Chondrocyte (in vitro differentiated cells): ENCODE measurements around the gene UBE2U. TPM values are rescaled to one million over a fixed set of nuclear protein-coding genes. Genes with fewer than 3 reads are reported as not detected.
A peak's percentile ranks its signal among the peaks of the same experiment; 100 is the strongest.

Experiments
- DNase-seq: peaks from one replicate; pipeline ENCODE4 v3.0.0; 2021; ENCODE audit warnings: mixed read lengths, low spot score
- H3K27ac Mint-ChIP-seq: one replicate; pipeline ENCODE4 v1.8.0; 2021; ENCODE audit warnings: mild to moderate bottlenecking, moderate library complexity, mixed read lengths; ENCODE audit not compliant: unreplicated experiment
- H3K27me3 Mint-ChIP-seq: 2 replicates; pipeline ENCODE4 v1.8.0; 2021; ENCODE audit warnings: low read depth, mixed read lengths
- H3K36me3 Mint-ChIP-seq: 2 replicates; pipeline ENCODE4 v1.8.0; 2021; ENCODE audit warnings: low read depth, mixed read lengths
- H3K4me1 Mint-ChIP-seq: 2 replicates; pipeline ENCODE4 v1.8.0; 2021; ENCODE audit warnings: low read depth, mild to moderate bottlenecking, mixed read lengths
- H3K4me3 Mint-ChIP-seq: one replicate; pipeline ENCODE4 v1.8.0; 2021; ENCODE audit warnings: mild to moderate bottlenecking, moderate library complexity, mixed read lengths; ENCODE audit not compliant: unreplicated experiment
- H3K9me3 Mint-ChIP-seq: 2 replicates; pipeline ENCODE4 v1.8.0; 2021; ENCODE audit warnings: low read depth, mixed read lengths
- CTCF ChIP-seq: fragments of 200-600 bp; sonication (generic); IDR thresholded peaks from 2 replicates; pipeline ENCODE4 v1.5.0; 2021; ENCODE audit warnings: antibody characterized with exemption, mild to moderate bottlenecking, moderate library complexity
- total RNA-seq: library from RNA; stranded (reverse); gene quantifications from 3 replicates; pipeline ENCODE4 v1.2.1, GENCODE V29; 2021

The UBE2U gene
- total RNA-seq, 1 donor from 2014 or later = 0.27 TPM

GRCh38 chr1:64186898-64187280 is 16.5 kb upstream of the UBE2U start:
- Mint-ChIP-seq H3K9me3 (no peaks in the 10 kb centered on the region), H3K27ac (peak overlapping the region; percentile 2), H3K36me3 (peaks cover 8% of the 10 kb centered on the region), H3K4me1 (peaks cover 13% of the 10 kb centered on the region), H3K27me3 (no peaks in the 10 kb centered on the region), H3K4me3 (no peak overlapping the region)
- no peak for DNase-seq
- TF ChIP-seq CTCF = no peak

GRCh38 chr1:64187646-64188045 is 15.8 kb upstream of the UBE2U start:
- Mint-ChIP-seq H3K4me1 (peaks cover 9% of the 10 kb centered on the region), H3K36me3 (peaks cover 5% of the 10 kb centered on the region), H3K27ac (no peak overlapping the region), H3K27me3 (no peaks in the 10 kb centered on the region), H3K9me3 (no peaks in the 10 kb centered on the region), H3K4me3 (no peak overlapping the region)
- DNase-seq = no peak
- TF ChIP-seq CTCF = no peak

GRCh38 chr1:64192290-64192689 is 11.1 kb upstream of the UBE2U start:
- H3K27me3 Mint-ChIP-seq = no peaks in the 10 kb centered on the region
- DNase-seq = no peak
- H3K4me3 Mint-ChIP-seq = no peak overlapping the region
- H3K4me1 Mint-ChIP-seq = peaks cover 25% of the 10 kb centered on the region
- no peaks in the 10 kb centered on the region for H3K36me3 Mint-ChIP-seq
- no peak for TF ChIP-seq CTCF
- H3K9me3 Mint-ChIP-seq = no peaks in the 10 kb centered on the region
- H3K27ac Mint-ChIP-seq = no peak overlapping the region

GRCh38 chr1:64194168-64195080 is 9.0 kb upstream of the UBE2U start:
- DNase-seq = no peak
- Mint-ChIP-seq H3K27ac (peak overlapping the region; percentile 56), H3K4me1 (peaks cover 25% of the 10 kb centered on the region), H3K36me3 (no peaks in the 10 kb centered on the region), H3K27me3 (no peaks in the 10 kb centered on the region), H3K4me3 (no peak overlapping the region), H3K9me3 (no peaks in the 10 kb centered on the region)
- TF ChIP-seq CTCF = no peak

GRCh38 chr1:64195081-64195395 is 8.4 kb upstream of the UBE2U start:
- TF ChIP-seq CTCF = no peak
- Mint-ChIP-seq H3K36me3 (no peaks in the 10 kb centered on the region), H3K27me3 (no peaks in the 10 kb centered on the region), H3K27ac (peak overlapping the region; percentile 56), H3K4me1 (peaks cover 25% of the 10 kb centered on the region), H3K9me3 (no peaks in the 10 kb centered on the region), H3K4me3 (no peak overlapping the region)
- DNase-seq = no peak
